HG03025 (cell line): ENCODE results near the gene R3HDM1.
"Not testable (repeated sequence)": the region's sequence is repeated elsewhere in the genome, so short reads cannot be mapped to it uniquely, and the experiment has no call there.

Experiments used
- ATAC-seq: cut with Tn5 transposase; IDR thresholded peaks from one replicate; pipeline ENCODE4 v1.9.1; 2021; ENCODE audit warnings: mild to moderate bottlenecking, moderate library complexity; ENCODE audit not compliant: unreplicated experiment, low FRiP score

The R3HDM1 gene

GRCh38 chr2:135563793-135564192 lies 32.5 kb downstream of the R3HDM1 start:
- ATAC-seq, result no peak

- no peak for ATAC-seq
Measured at GRCh38 chr2:135570884-135571283, 39.6 kb downstream of the R3HDM1 start.

- ATAC-seq, result no peak
Measured at GRCh38 chr2:135573620-135574019, 42.3 kb downstream of the R3HDM1 start.

GRCh38 chr2:135581282-135581681 lies 50.0 kb downstream of the R3HDM1 start:
- no peak for ATAC-seq

- no peak for ATAC-seq
Measured at GRCh38 chr2:135582383-135582782, 51.1 kb downstream of the R3HDM1 start.

- ATAC-seq, result no peak
Measured at GRCh38 chr2:135585586-135585985, 54.3 kb downstream of the R3HDM1 start.

- ATAC-seq, result peak; percentile 53
Measured at GRCh38 chr2:135586148-135586547, 54.9 kb downstream of the R3HDM1 start.

GRCh38 chr2:135587958-135588357 lies 56.7 kb downstream of the R3HDM1 start:
- no peak for ATAC-seq

- no peak for ATAC-seq
Measured at GRCh38 chr2:135590619-135591260, 59.5 kb downstream of the R3HDM1 start.

- ATAC-seq, result no peak
Measured at GRCh38 chr2:135600915-135601314, 69.6 kb downstream of the R3HDM1 start.

- ATAC-seq, result no peak
Measured at GRCh38 chr2:135603543-135603942, 72.3 kb downstream of the R3HDM1 start.

- ATAC-seq, result no peak
Measured at GRCh38 chr2:135607561-135607960, 76.3 kb downstream of the R3HDM1 start.

- no peak for ATAC-seq
Measured at GRCh38 chr2:135612319-135612718, 81.0 kb downstream of the R3HDM1 start.

GRCh38 chr2:135615404-135615803 lies 84.1 kb downstream of the R3HDM1 start:
- ATAC-seq, result no peak

GRCh38 chr2:135617501-135618015 lies 86.3 kb downstream of the R3HDM1 start:
- ATAC-seq, result no peak

- ATAC-seq, result no peak
Measured at GRCh38 chr2:135620198-135620597, 88.9 kb downstream of the R3HDM1 start.

- no peak for ATAC-seq
Measured at GRCh38 chr2:135629520-135629919, 98.2 kb downstream of the R3HDM1 start.

GRCh38 chr2:135630034-135630433 lies 98.8 kb downstream of the R3HDM1 start:
- ATAC-seq, result not testable (repeated sequence)

GRCh38 chr2:135630488-135630887 lies 99.2 kb downstream of the R3HDM1 start:
- no peak for ATAC-seq

- ATAC-seq, result no peak
Measured at GRCh38 chr2:135633582-135633981, 102.3 kb downstream of the R3HDM1 start.

- ATAC-seq, result no peak
Measured at GRCh38 chr2:135635212-135635835, 104.0 kb downstream of the R3HDM1 start.

- ATAC-seq, result no peak
Measured at GRCh38 chr2:135636982-135637381, 105.7 kb downstream of the R3HDM1 start.
